ENCODE measurements around the gene AFDN. TPM values are rescaled to one million over a fixed set of nuclear protein-coding genes. Genes with fewer than 3 reads are reported as not detected.

Gene AFDN
- total RNA-seq, 2 experiments from 2014 or later: 45.9 to 46.3 TPM

GRCh38 chr6:167920165-167920564, 93.5 kb downstream of the AFDN start:
- H3K4me3 Mint-ChIP-seq: no peak overlapping the region
- H3K27ac Mint-ChIP-seq: no peak overlapping the region
- peaks cover 12% of the 10 kb centered on the region for H3K36me3 Mint-ChIP-seq (ENCODE audit: low read depth)
- no peaks in the 10 kb centered on the region for H3K9me3 Mint-ChIP-seq
- no peaks in the 10 kb centered on the region for H3K4me1 Mint-ChIP-seq
- DNase-seq: no peak
- no peaks in the 10 kb centered on the region for H3K27me3 Mint-ChIP-seq
- ChIA-PET CTCF (no interaction called here), POLR2A (no interaction called here)

GRCh38 chr6:167921831-167922230, 95.1 kb downstream of the AFDN start:
- ChIA-PET POLR2A (no interaction called here), CTCF (no interaction called here)
- Mint-ChIP-seq H3K4me3 (no peak overlapping the region), H3K9me3 (no peaks in the 10 kb centered on the region), H3K36me3 (ENCODE audit: low read depth) (peaks cover 11% of the 10 kb centered on the region), H3K27ac (no peak overlapping the region), H3K27me3 (no peaks in the 10 kb centered on the region), H3K4me1 (no peaks in the 10 kb centered on the region)
- DNase-seq: no peak

GRCh38 chr6:167925026-167925425, 98.3 kb downstream of the AFDN start:
- CTCF ChIA-PET: no interaction called here
- H3K36me3 Mint-ChIP-seq (ENCODE audit: low read depth): no peaks in the 10 kb centered on the region
- H3K27ac Mint-ChIP-seq: no peak overlapping the region
- H3K4me1 Mint-ChIP-seq: no peaks in the 10 kb centered on the region
- no peaks in the 10 kb centered on the region for H3K27me3 Mint-ChIP-seq
- DNase-seq: no peak
- no peak overlapping the region for H3K4me3 Mint-ChIP-seq
- POLR2A ChIA-PET: no interaction called here
- H3K9me3 Mint-ChIP-seq: no peaks in the 10 kb centered on the region

- H3K4me1 Mint-ChIP-seq: no peaks in the 10 kb centered on the region
- no peaks in the 10 kb centered on the region for H3K36me3 Mint-ChIP-seq (ENCODE audit: low read depth)
- H3K27ac Mint-ChIP-seq: no peak overlapping the region
- POLR2A ChIA-PET: no interaction called here
- DNase-seq: no peak
- CTCF ChIA-PET: no interaction called here
- no peaks in the 10 kb centered on the region for H3K9me3 Mint-ChIP-seq
- H3K4me3 Mint-ChIP-seq: no peak overlapping the region
- H3K27me3 Mint-ChIP-seq: no peaks in the 10 kb centered on the region
These were observed 100.5 kb downstream of the AFDN start for GRCh38 chr6:167927246-167927645.

GRCh38 chr6:167928111-167928510, 101.4 kb downstream of the AFDN start:
- POLR2A ChIA-PET: no interaction called here
- Mint-ChIP-seq H3K4me3 (no peak overlapping the region), H3K27me3 (no peaks in the 10 kb centered on the region), H3K9me3 (no peaks in the 10 kb centered on the region), H3K36me3 (ENCODE audit: low read depth) (no peaks in the 10 kb centered on the region), H3K27ac (no peak overlapping the region), H3K4me1 (no peaks in the 10 kb centered on the region)
- no peak for DNase-seq
- CTCF ChIA-PET: no interaction called here

- no peak overlapping the region for H3K27ac Mint-ChIP-seq
- H3K36me3 Mint-ChIP-seq (ENCODE audit: low read depth): no peaks in the 10 kb centered on the region
- no peaks in the 10 kb centered on the region for H3K9me3 Mint-ChIP-seq
- no peaks in the 10 kb centered on the region for H3K27me3 Mint-ChIP-seq
- ChIA-PET POLR2A (no interaction called here), CTCF (no interaction called here)
- DNase-seq: no peak
- no peaks in the 10 kb centered on the region for H3K4me1 Mint-ChIP-seq
- H3K4me3 Mint-ChIP-seq: no peak overlapping the region
These were observed 103.6 kb downstream of the AFDN start for GRCh38 chr6:167930295-167930694.

- no peak for DNase-seq
- CTCF ChIA-PET: no interaction called here
- Mint-ChIP-seq H3K27ac (no peak overlapping the region), H3K4me3 (no peak overlapping the region), H3K36me3 (ENCODE audit: low read depth) (no peaks in the 10 kb centered on the region), H3K4me1 (no peaks in the 10 kb centered on the region), H3K9me3 (no peaks in the 10 kb centered on the region), H3K27me3 (no peaks in the 10 kb centered on the region)
- POLR2A ChIA-PET: no interaction called here
These were observed 106.0 kb downstream of the AFDN start for GRCh38 chr6:167932468-167933276.

GRCh38 chr6:167933290-167933689, 106.6 kb downstream of the AFDN start:
- no peaks in the 10 kb centered on the region for H3K9me3 Mint-ChIP-seq
- no peaks in the 10 kb centered on the region for H3K4me1 Mint-ChIP-seq
- no peaks in the 10 kb centered on the region for H3K36me3 Mint-ChIP-seq (ENCODE audit: low read depth)
- no peaks in the 10 kb centered on the region for H3K27me3 Mint-ChIP-seq
- DNase-seq: no peak
- H3K27ac Mint-ChIP-seq: no peak overlapping the region
- no peak overlapping the region for H3K4me3 Mint-ChIP-seq
- CTCF ChIA-PET: no interaction called here
- POLR2A ChIA-PET: no interaction called here

GRCh38 chr6:167933847-167934246, 107.1 kb downstream of the AFDN start:
- Mint-ChIP-seq H3K27me3 (no peaks in the 10 kb centered on the region), H3K36me3 (ENCODE audit: low read depth) (no peaks in the 10 kb centered on the region), H3K27ac (no peak overlapping the region), H3K4me1 (no peaks in the 10 kb centered on the region), H3K4me3 (no peak overlapping the region), H3K9me3 (no peaks in the 10 kb centered on the region)
- no peak for DNase-seq
- ChIA-PET POLR2A (no interaction called here), CTCF (no interaction called here)

GRCh38 chr6:167934426-167934864, 107.7 kb downstream of the AFDN start:
- Mint-ChIP-seq H3K4me1 (no peaks in the 10 kb centered on the region), H3K27me3 (no peaks in the 10 kb centered on the region), H3K27ac (no peak overlapping the region), H3K9me3 (no peaks in the 10 kb centered on the region), H3K4me3 (no peak overlapping the region), H3K36me3 (ENCODE audit: low read depth) (no peaks in the 10 kb centered on the region)
- no peak for DNase-seq
- ChIA-PET POLR2A (no interaction called here), CTCF (no interaction called here)

GRCh38 chr6:167936051-167936450, 109.3 kb downstream of the AFDN start:
- CTCF ChIA-PET: no interaction called here
- H3K36me3 Mint-ChIP-seq (ENCODE audit: low read depth): no peaks in the 10 kb centered on the region
- DNase-seq: no peak
- H3K27me3 Mint-ChIP-seq: no peaks in the 10 kb centered on the region
- no peak overlapping the region for H3K27ac Mint-ChIP-seq
- H3K4me1 Mint-ChIP-seq: no peaks in the 10 kb centered on the region
- POLR2A ChIA-PET: no interaction called here
- H3K9me3 Mint-ChIP-seq: no peaks in the 10 kb centered on the region
- H3K4me3 Mint-ChIP-seq: no peak overlapping the region

- Mint-ChIP-seq H3K36me3 (ENCODE audit: low read depth) (no peaks in the 10 kb centered on the region), H3K4me1 (no peaks in the 10 kb centered on the region), H3K27ac (no peak overlapping the region), H3K27me3 (no peaks in the 10 kb centered on the region), H3K4me3 (no peak overlapping the region), H3K9me3 (no peaks in the 10 kb centered on the region)
- ChIA-PET POLR2A (no interaction called here), CTCF (no interaction called here)
- DNase-seq: no peak
These were observed 110.6 kb downstream of the AFDN start for GRCh38 chr6:167937301-167937700.

GRCh38 chr6:167937948-167938911, 111.5 kb downstream of the AFDN start:
- no peaks in the 10 kb centered on the region for H3K36me3 Mint-ChIP-seq (ENCODE audit: low read depth)

More at GRCh38 chr6:167937948-167938911, 111.5 kb downstream of the AFDN start:
- no peaks in the 10 kb centered on the region for H3K4me1 Mint-ChIP-seq
- no peaks in the 10 kb centered on the region for H3K9me3 Mint-ChIP-seq
- H3K27ac Mint-ChIP-seq: no peak overlapping the region
- no peaks in the 10 kb centered on the region for H3K27me3 Mint-ChIP-seq
- ChIA-PET CTCF (no interaction called here), POLR2A (no interaction called here)
- no peak for DNase-seq
- no peak overlapping the region for H3K4me3 Mint-ChIP-seq

Measured in activated CD4-positive, alpha-beta memory T cell treated with anti-CD3 and anti-CD28 coated beads, Interleukin-2, amount 10 ng/mL, durations not matched to agents 7 days and 5 days (primary cell).